MM.1S (cell line): ENCODE measurements around the gene CYB5RL.
A peak's percentile ranks its signal among the peaks of the same experiment; 100 is the strongest.

Experiments used
- DNase-seq: peaks from one replicate; pipeline ENCODE4 v3.0.0-alpha.2; 2015
- H2AFZ ChIP-seq: fragments of 300-600 bp; sonication (generic); 2 replicates; pipeline ENCODE4 v1.6.0; 2016; ENCODE audit warnings: antibody characterized with exemption, low read length
- H3F3A ChIP-seq: fragments of 300-600 bp; sonication (generic); 2 replicates; pipeline ENCODE4 v1.6.1; 2016; ENCODE audit warnings: mild to moderate bottlenecking, antibody characterized with exemption, low read length, moderate library complexity, mixed read lengths; ENCODE audit not compliant: insufficient read depth
- H3K27ac ChIP-seq: fragments of 300-600 bp; sonication (generic); 2 replicates; pipeline ENCODE4 v1.5.1; 2016; ENCODE audit warnings: mild to moderate bottlenecking, low read length
- H3K27me3 ChIP-seq: fragments of 300-600 bp; sonication (generic); replicated peaks from 2 replicates; pipeline ENCODE4 v1.6.0; 2016; ENCODE audit warnings: low read length; ENCODE audit not compliant: insufficient read depth
- H3K36me3 ChIP-seq: fragments of 300-600 bp; sonication (generic); replicated peaks from 2 replicates; pipeline ENCODE4 v1.6.1; 2016; ENCODE audit warnings: mild to moderate bottlenecking, low read length, mixed read lengths; ENCODE audit not compliant: insufficient read depth
- H3K4me1 ChIP-seq: fragments of 300-600 bp; sonication (generic); 2 replicates; pipeline ENCODE4 v1.6.1; 2016; ENCODE audit warnings: low read length, mixed read lengths
- H3K4me2 ChIP-seq: fragments of 300-600 bp; sonication (generic); 2 replicates; pipeline ENCODE4 v1.6.0; 2016; ENCODE audit warnings: low read depth, low read length
- H3K4me3 ChIP-seq: fragments of 300-600 bp; sonication (generic); 2 replicates; pipeline ENCODE4 v1.5.1; 2016; ENCODE audit warnings: low read length, mixed read lengths
- H3K79me2 ChIP-seq: fragments of 300-600 bp; sonication (generic); 2 replicates; pipeline ENCODE4 v1.6.1; 2016; ENCODE audit warnings: mixed run types, low read length, mixed read lengths
- H3K9ac ChIP-seq: fragments of 300-600 bp; sonication (generic); 2 replicates; pipeline ENCODE4 v1.6.1; 2016; ENCODE audit warnings: low read length, mixed read lengths
- H3K9me2 ChIP-seq: fragments of 300-600 bp; sonication (generic); replicated peaks from 2 replicates; pipeline ENCODE4 v1.6.1; 2016; ENCODE audit warnings: mild to moderate bottlenecking, low read length, mixed read lengths; ENCODE audit not compliant: insufficient read depth
- H3K9me3 ChIP-seq: fragments of 300-600 bp; sonication (generic); replicated peaks from 2 replicates; pipeline ENCODE4 v1.6.1; 2016; ENCODE audit warnings: mild to moderate bottlenecking, low read length, mixed read lengths; ENCODE audit not compliant: insufficient read depth
- H4K20me1 ChIP-seq: fragments of 300-600 bp; sonication (generic); 2 replicates; pipeline ENCODE4 v1.6.1; 2016; ENCODE audit warnings: mild to moderate bottlenecking, low read length, moderate library complexity, mixed read lengths; ENCODE audit not compliant: insufficient read depth
- EZH2 ChIP-seq: fragments of 300-600 bp; sonication (generic); optimal IDR thresholded peaks from 2 replicates; pipeline ENCODE3; 2017; ENCODE audit warnings: low read depth, mild to moderate bottlenecking, antibody characterized with exemption, low read length, mixed read lengths
- EZH2phosphoT487 ChIP-seq: fragments of 300-600 bp; sonication (generic); IDR thresholded peaks from 2 replicates; pipeline ENCODE4 v1.6.1; 2018; ENCODE audit warnings: antibody characterized with exemption, low read length
- TF ChIP-seq, protein P1 (sequence below): fragments of 300-600 bp; sonication (generic); IDR thresholded peaks from 2 replicates; pipeline ENCODE4 v1.5.1; 2016; ENCODE audit warnings: antibody characterized with exemption, low read length, mixed read lengths

CYB5RL gene

DNA sequence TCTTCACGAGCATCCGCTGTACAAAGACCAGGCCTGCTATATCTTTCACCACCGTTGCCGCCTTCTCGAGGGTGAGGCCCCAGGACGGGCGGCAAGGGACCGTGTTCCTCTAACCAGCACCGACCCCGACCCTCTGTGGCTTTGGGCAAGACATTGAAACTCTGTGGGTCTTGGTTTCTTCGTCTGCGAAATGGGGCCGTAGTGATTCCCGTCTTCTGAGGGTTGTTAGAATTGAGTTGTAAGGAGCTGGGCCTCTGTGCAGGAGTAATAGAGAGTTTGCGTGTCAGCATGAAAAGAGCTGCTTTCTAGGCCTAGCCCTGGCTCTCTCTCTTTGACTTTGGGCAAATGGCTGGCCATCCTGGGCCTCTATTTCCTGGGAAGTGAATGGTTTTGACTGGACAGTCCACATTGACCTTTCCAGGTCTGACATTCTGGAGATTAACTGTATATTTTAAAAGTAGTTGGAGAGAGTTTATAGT is 728 bp upstream of the CYB5RL start:
- no peaks in the 10 kb centered on the region for H3K9me2 ChIP-seq
- peak overlapping the region; percentile 79 for H3K4me2 ChIP-seq
- no peaks in the 10 kb centered on the region for H3F3A ChIP-seq
- H2AFZ ChIP-seq: peak overlapping the region; percentile 88
- no peak for TF ChIP-seq EZH2phosphoT487
- TF ChIP-seq, protein P1, sequence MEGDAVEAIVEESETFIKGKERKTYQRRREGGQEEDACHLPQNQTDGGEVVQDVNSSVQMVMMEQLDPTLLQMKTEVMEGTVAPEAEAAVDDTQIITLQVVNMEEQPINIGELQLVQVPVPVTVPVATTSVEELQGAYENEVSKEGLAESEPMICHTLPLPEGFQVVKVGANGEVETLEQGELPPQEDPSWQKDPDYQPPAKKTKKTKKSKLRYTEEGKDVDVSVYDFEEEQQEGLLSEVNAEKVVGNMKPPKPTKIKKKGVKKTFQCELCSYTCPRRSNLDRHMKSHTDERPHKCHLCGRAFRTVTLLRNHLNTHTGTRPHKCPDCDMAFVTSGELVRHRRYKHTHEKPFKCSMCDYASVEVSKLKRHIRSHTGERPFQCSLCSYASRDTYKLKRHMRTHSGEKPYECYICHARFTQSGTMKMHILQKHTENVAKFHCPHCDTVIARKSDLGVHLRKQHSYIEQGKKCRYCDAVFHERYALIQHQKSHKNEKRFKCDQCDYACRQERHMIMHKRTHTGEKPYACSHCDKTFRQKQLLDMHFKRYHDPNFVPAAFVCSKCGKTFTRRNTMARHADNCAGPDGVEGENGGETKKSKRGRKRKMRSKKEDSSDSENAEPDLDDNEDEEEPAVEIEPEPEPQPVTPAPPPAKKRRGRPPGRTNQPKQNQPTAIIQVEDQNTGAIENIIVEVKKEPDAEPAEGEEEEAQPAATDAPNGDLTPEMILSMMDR: no peak
- H3K4me1 ChIP-seq: peaks cover 15% of the 10 kb centered on the region
- H3K36me3 ChIP-seq: 0 out of 2 replicates have a peak, but pooled peaks cover 2% of the 10 kb centered on the region
- H3K9me3 ChIP-seq: no peaks in the 10 kb centered on the region
- H3K9ac ChIP-seq: peak overlapping the region; percentile 97
- peak; percentile 18 for DNase-seq
- peak overlapping the region; percentile 97 for H3K4me3 ChIP-seq
- H3K27me3 ChIP-seq: no peaks in the 10 kb centered on the region
- peaks cover 62% of the 10 kb centered on the region for H3K79me2 ChIP-seq
- no peaks in the 10 kb centered on the region for H4K20me1 ChIP-seq
- peak overlapping the region; percentile 49; the same call in 1 of the 2 replicates for H3K27ac ChIP-seq

DNA sequence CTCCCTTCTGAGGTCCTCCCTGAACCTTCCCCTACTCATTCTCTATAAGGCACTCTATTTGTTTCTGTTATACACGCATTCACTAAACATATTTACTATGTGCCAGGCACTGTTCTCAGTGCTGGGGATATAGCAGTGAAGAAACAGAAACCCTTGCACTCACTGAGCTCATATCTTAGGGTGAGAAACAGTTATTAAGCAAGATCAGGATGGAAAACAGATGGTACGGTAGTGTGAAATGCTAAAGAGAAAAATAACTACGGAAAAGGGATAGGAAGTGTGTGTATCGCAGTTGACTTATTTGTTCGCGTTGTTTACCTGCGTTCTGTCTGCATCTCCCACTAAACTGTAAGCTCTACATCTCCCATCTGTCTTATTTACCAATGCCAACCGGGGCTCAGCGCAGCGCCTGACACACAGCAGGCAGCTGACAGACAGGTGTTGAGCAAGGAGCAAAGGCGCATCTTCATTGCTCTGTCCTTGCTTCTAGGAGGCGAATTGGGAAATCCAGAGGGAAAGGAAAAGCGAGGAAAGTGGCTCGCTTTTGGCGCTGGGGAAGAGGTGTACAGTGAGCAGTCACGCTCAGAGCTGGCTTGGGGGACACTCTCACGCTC is 572 bp downstream of the CYB5RL start:
- H2AFZ ChIP-seq: peak overlapping the region; percentile 57
- H3K36me3 ChIP-seq: no peaks in the 10 kb centered on the region
- H3K9me3 ChIP-seq: no peaks in the 10 kb centered on the region
- H3K9me2 ChIP-seq: no peaks in the 10 kb centered on the region
- H3K4me2 ChIP-seq: peak overlapping the region; percentile 84
- no peaks in the 10 kb centered on the region for H4K20me1 ChIP-seq
- H3F3A ChIP-seq: no peaks in the 10 kb centered on the region
- TF ChIP-seq EZH2phosphoT487 (no peak), EZH2 (no peak)
- TF ChIP-seq, protein P1: no peak
- peak overlapping the region; percentile 97 for H3K9ac ChIP-seq
- no peaks in the 10 kb centered on the region for H3K27me3 ChIP-seq
- peaks cover 54% of the 10 kb centered on the region for H3K79me2 ChIP-seq
- no peak for DNase-seq
- peak overlapping the region; percentile 4; the same call in 1 of the 2 replicates for H3K27ac ChIP-seq
- H3K4me3 ChIP-seq: peak overlapping the region; percentile 97
- peaks cover 15% of the 10 kb centered on the region for H3K4me1 ChIP-seq

DNA sequence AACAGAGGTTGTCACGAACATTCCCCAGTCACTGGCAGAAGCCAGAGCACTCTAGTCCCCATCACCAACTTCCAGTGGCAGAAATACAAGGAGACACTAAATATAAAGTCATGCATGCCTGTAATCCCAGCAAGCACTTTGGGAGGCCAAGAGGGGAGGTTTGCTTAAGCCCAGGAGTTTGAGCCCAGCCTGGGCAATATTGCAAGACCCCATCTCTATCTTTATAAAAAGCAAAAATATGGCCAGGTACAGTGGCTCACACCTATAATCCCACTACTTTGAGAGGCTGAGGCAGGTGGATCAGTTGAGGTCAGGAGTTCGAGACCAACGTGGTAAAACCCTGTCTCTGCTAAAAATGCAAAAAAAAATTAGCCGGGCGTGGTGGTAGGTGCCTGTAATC is 6.4 kb downstream of the CYB5RL start:
- no peaks in the 10 kb centered on the region for H3K36me3 ChIP-seq
- H4K20me1 ChIP-seq: no peaks in the 10 kb centered on the region
- H3K79me2 ChIP-seq: no peaks in the 10 kb centered on the region
- no peak overlapping the region for H3K4me3 ChIP-seq
- TF ChIP-seq, protein P1: no peak
- TF ChIP-seq EZH2 (no peak), EZH2phosphoT487 (no peak)
- DNase-seq: no peak
- no peak overlapping the region for H2AFZ ChIP-seq
- no peaks in the 10 kb centered on the region for H3K4me1 ChIP-seq
- H3K4me2 ChIP-seq: no peak overlapping the region
- no peak overlapping the region for H3K9ac ChIP-seq
- no peaks in the 10 kb centered on the region for H3K27me3 ChIP-seq
- H3K9me3 ChIP-seq: no peaks in the 10 kb centered on the region
- no peaks in the 10 kb centered on the region for H3K9me2 ChIP-seq
- no peak overlapping the region for H3K27ac ChIP-seq
- H3F3A ChIP-seq: no peaks in the 10 kb centered on the region
